Right cardiac atrium (tissue), 5 donors: Measurements from ENCODE around the gene SDK2. TPM values are rescaled to one million over a fixed set of nuclear protein-coding genes. Genes with fewer than 3 reads are reported as not detected.
"Not testable (repeated sequence)": the region's sequence is repeated elsewhere in the genome, so short reads cannot be mapped to it uniquely, and the experiment has no call there.

Source experiments
- ATAC-seq, 2 donors: fragments of 200-7000 bp; cut with Tn5 transposase; one replicate each; pipeline versions ENCODE4 v1.8.0 to v1.9.1; 2020; ENCODE audit warnings: moderate library complexity in 2 of 2, mild to moderate bottlenecking in 1 of 2
- DNase-seq, 3 donors: peaks; one replicate each; pipeline ENCODE4 v3.0.0-alpha.2; 2020
- H3K27ac ChIP-seq: one replicate; pipeline ENCODE4 v1.5.1; 2013; ENCODE audit warnings: mild to moderate bottlenecking, low read length, control low read depth, moderate library complexity
- H3K27me3 ChIP-seq: one replicate; pipeline ENCODE4 v1.6.1; 2013; ENCODE audit not compliant: control insufficient read depth, insufficient read depth
- H3K4me1 ChIP-seq: one replicate; pipeline ENCODE4 v1.6.1; 2013; ENCODE audit warnings: low read length; ENCODE audit not compliant: control insufficient read depth, insufficient read depth
- H3K4me3 ChIP-seq: one replicate; pipeline ENCODE4 v1.5.1; 2013; ENCODE audit warnings: low read length, control low read depth
- H3K9me3 ChIP-seq: one replicate; pipeline ENCODE4 v1.6.1; 2013; ENCODE audit warnings: low read length; ENCODE audit not compliant: control insufficient read depth
- WGBS: extraction: QIAGEN DNeasy Blood & Tissue Kit; methylation state at CpG from one replicate; pipeline ENCODE4 v1.1.7; 2013; 5-methylcytosine and 5-hydroxymethylcytosine counted together
- intact Hi-C, 4 donors: fragments of 100-400 bp; cut with DNase I; formaldehyde crosslinking; loops; one replicate each; pipeline versions ENCODE4 v1.11.0 to v1.14.0; 2022 to 2023
- polyA plus RNA-seq: library from polyadenylated mRNA; stranded (reverse); fragments of 200-250 nt; gene quantifications from one replicate; pipeline ENCODE4 v1.2.3, GENCODE V29; 2013
- total RNA-seq, 4 donors: library from RNA; stranded (reverse); fragmentation: NEBNext Ultra II Directional; extraction: Animal tissue kit (Norgen Biotek cat#: 25700); gene quantifications; one replicate each; pipeline ENCODE4 v1.2.1, GENCODE V29; 2021
- donor health status: healthy with polysubstance abuse.
- donor health status: DM: no; HTN: yes; CAD: no.
- donor health status: DM: no; HTN: no; CAD: no.
- donor health status: DM: no; HTN: yes; CAD: no; lungs with severe emphysema.
- donor health status: DM: yes; HTN: yes; CAD: no.

SDK2 gene
- total and polyA plus RNA-seq, 5 donors, result 0.77 to 4.4 (median 2.0) TPM

DNA sequence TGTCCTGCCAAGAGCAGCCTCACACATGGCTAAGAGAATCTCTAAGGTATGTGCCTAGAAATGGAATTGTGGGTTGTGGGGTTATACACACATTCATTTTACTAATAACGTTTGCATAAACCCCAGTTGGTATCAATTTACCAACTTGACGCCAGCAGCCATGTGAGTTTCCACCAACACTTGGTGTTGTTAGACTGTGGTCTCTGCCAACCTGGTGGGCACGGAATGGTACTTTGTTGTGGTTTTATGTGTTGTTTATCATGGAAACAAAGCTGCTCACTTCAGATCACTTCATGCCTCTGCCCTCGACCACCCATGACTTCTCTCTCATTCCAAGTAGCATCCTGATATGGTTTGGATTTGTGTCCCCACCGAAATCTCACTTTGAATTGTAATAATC, 180.4 kb downstream of the SDK2 start:
- Histone ChIP-seq H3K4me3 (no peak overlapping the region), H3K4me1 (peaks cover 2% of the 10 kb centered on the region), H3K9me3 (no peaks in the 10 kb centered on the region), H3K27me3 (no peaks in the 10 kb centered on the region), H3K27ac (no peak overlapping the region)
- DNase-seq, result no peak
- ATAC-seq, result no peak
- 88% methylated on average over 5 of the region's 5 CpGs for WGBS
- intact Hi-C loops, result no loop called here

DNA sequence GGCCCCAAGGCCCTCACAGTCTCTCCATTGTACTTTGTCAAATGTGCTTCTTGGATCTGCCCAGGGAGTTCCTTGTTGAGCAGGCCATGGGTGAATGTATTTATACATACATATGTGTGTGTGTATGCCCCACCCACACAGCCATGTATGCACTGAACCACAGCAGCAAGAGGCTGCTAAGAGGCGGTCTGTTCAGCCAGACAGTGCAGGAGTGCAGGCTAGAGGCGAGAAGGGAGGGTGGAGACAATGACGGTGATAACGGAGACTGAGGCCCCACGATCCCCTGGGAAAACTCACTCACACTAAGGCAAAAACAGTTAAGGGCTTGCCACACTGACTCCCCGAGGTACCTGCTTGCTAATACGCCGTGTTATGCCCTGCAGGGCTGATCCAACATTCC, 181.4 kb downstream of the SDK2 start:
- no peak for DNase-seq
- Histone ChIP-seq H3K9me3 (no peaks in the 10 kb centered on the region), H3K27me3 (no peaks in the 10 kb centered on the region), H3K4me1 (peaks cover 2% of the 10 kb centered on the region), H3K27ac (no peak overlapping the region), H3K4me3 (no peak overlapping the region)
- ATAC-seq, result peak in 1 of 2 donors; percentile 55
- 44% methylated on average over 8 of the region's 8 CpGs for WGBS
- intact Hi-C loops, result no loop called here

DNA sequence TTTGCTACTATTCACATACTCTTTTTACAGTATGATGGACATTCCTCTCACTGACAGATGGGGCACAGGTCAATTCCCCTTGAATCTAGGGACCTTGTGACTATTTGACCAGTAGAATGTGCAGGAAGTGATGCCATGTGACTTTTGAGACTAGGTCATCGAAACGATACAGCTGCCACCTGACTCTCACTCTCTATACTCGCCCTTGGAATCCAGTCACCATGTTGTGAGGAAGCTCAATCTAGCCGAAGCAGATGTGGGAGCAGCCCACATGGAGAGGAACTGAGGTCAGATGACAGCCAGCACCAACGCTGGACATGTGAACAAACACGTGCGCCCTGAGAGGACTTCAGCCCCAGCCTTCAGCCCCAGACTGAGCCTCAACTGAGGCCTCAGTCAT, 184.3 kb downstream of the SDK2 start:
- H3K9me3 ChIP-seq, result no peaks in the 10 kb centered on the region
- DNase-seq (no peak), ATAC-seq (no peak)
- intact Hi-C loops, result no loop called here
- H3K4me3 ChIP-seq, result no peak overlapping the region
- 77% methylated on average over 7 of the region's 7 CpGs for WGBS
- peaks cover 2% of the 10 kb centered on the region for H3K4me1 ChIP-seq
- no peaks in the 10 kb centered on the region for H3K27me3 ChIP-seq
- no peak overlapping the region for H3K27ac ChIP-seq

DNA sequence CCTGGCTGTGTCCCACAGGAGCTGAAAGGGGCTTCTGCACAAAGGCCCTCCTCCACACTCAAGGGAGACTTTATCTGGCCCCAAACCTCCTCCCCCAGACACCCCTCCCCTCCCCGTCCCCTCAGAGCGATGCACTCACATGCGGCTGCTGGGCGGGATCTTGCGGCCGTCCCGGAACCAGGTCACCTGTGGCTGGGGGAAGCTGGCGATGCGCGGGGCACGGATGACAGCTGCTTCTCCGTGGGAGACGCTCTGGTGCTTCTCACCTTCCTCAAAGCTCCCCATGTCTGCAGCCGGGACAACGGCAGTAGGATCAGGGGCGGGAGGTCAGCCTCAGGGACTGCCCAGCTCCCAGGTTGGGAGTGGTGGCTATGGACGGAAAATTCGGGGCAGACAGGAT, 188.5 kb downstream of the SDK2 start:
- Histone ChIP-seq H3K27me3 (no peaks in the 10 kb centered on the region), H3K9me3 (no peaks in the 10 kb centered on the region), H3K4me3 (no peak overlapping the region), H3K27ac (no peak overlapping the region), H3K4me1 (no peaks in the 10 kb centered on the region)
- intact Hi-C loops, result no loop called here
- ATAC-seq (no peak), DNase-seq (no peak)
- 75% methylated on average over 18 of the region's 18 CpGs for WGBS

DNA sequence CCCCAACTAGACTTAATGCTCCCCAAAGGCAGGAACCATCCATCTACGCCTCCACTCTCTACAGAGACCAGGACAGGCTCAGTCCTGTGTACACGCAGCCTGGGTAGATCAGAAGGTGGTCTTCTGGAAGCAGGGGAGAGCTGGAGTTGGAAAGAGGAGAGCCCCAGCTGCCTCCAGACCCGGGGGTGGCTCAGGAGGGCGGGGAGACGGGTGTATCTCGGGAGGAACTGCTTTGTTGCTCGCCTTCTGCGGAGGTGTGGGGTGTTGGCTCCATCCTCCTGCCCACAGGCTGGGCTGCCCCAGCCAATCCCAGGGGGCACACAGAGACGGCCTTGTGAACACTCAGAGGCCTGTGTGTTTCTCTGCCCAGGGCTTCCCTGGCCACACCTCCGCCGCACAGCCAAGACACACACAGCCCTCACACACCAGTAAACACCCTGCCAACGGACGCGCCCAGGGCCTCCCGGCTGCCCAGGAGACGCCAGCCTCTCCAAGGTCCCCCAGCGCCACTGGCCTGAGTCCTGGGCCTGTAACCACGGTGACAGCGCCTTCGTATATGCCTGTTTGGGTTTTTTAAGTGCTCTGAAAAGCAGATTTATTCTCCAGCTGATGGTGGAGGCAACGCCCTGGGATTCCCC, 189.1 kb downstream of the SDK2 start:
- no peak for DNase-seq
- no peak overlapping the region for H3K27ac ChIP-seq
- intact Hi-C loops, result no loop called here
- H3K27me3 ChIP-seq, result no peaks in the 10 kb centered on the region
- no peak overlapping the region for H3K4me3 ChIP-seq
- ATAC-seq, result peak in 1 of 2 donors; percentile 53
- no peaks in the 10 kb centered on the region for H3K9me3 ChIP-seq
- 73% methylated on average over 21 of the region's 21 CpGs for WGBS
- no peaks in the 10 kb centered on the region for H3K4me1 ChIP-seq

- H3K27me3 ChIP-seq, H3K4me1 ChIP-seq, H3K4me3 ChIP-seq, intact Hi-C loops, DNase-seq, ATAC-seq, H3K9me3 ChIP-seq, H3K27ac ChIP-seq: not testable (repeated sequence)
- WGBS, result 98% methylated on average over 2 of the region's 2 CpGs
Measured at GRCh38 chr17:73453494-73453893, 190.8 kb downstream of the SDK2 start.

- DNase-seq, result no peak
- WGBS, result 93% methylated on average over 1 of the region's 1 CpG
Measured at GRCh38 chr17:73453090-73453489, 191.2 kb downstream of the SDK2 start.

GRCh38 chr17:73452009-73452408, 192.2 kb downstream of the SDK2 start:
- 81% methylated on average over 3 of the region's 3 CpGs for WGBS
- Histone ChIP-seq H3K27me3 (no peaks in the 10 kb centered on the region), H3K4me1 (no peaks in the 10 kb centered on the region), H3K9me3 (no peaks in the 10 kb centered on the region), H3K27ac (no peak overlapping the region), H3K4me3 (no peak overlapping the region)
- intact Hi-C loops, result no loop called here
- no peak for DNase-seq
- no peak for ATAC-seq

More at GRCh38 chr17:73453090-73453489, 191.2 kb downstream of the SDK2 start:
- Histone ChIP-seq H3K9me3 (no peaks in the 10 kb centered on the region), H3K4me3 (no peak overlapping the region), H3K27ac (no peak overlapping the region), H3K27me3 (no peaks in the 10 kb centered on the region), H3K4me1 (no peaks in the 10 kb centered on the region)
- no peak for ATAC-seq
- intact Hi-C loops, result no loop called here

GRCh38 chr17:73447319-73447718, 196.9 kb downstream of the SDK2 start:
- 81% methylated on average over 18 of the region's 18 CpGs for WGBS
- Histone ChIP-seq H3K9me3 (no peaks in the 10 kb centered on the region), H3K4me1 (no peaks in the 10 kb centered on the region), H3K4me3 (no peak overlapping the region), H3K27me3 (no peaks in the 10 kb centered on the region), H3K27ac (no peak overlapping the region)
- ATAC-seq, result no peak
- intact Hi-C loops, result no loop called here
- DNase-seq, result no peak

- H3K4me3 ChIP-seq, result no peak overlapping the region
- no peaks in the 10 kb centered on the region for H3K9me3 ChIP-seq
- no peaks in the 10 kb centered on the region for H3K27me3 ChIP-seq
- H3K4me1 ChIP-seq, result no peaks in the 10 kb centered on the region
- intact Hi-C loops, result no loop called here
- H3K27ac ChIP-seq, result no peak overlapping the region
- peak in 1 of 2 donors; percentile 31 for ATAC-seq
- WGBS, result 58% methylated on average over 9 of the region's 9 CpGs
- no peak for DNase-seq
Measured at GRCh38 chr17:73446617-73447016, 197.6 kb downstream of the SDK2 start.

DNA sequence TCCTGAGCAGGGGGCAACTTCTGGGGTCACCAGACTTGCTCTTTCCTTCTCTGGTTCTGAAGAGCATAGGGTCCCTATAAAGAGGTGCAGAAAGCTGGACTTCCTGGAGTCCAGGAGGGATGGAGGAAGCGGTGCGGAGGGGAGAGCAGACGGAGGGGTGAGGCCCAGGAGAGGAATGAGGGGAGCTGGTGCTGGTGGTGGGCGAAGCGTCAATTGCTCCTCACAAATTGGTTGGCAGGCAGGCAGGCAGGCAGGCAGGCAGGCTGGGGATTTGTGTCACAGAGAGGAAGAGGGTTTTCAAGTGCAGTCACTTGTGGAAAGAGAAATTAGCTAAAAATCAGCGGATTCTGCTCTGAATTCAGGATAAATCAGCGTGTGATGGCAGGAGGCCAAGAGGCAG, 198.8 kb downstream of the SDK2 start:
- no peaks in the 10 kb centered on the region for H3K4me1 ChIP-seq
- no peaks in the 10 kb centered on the region for H3K9me3 ChIP-seq
- intact Hi-C loops, result no loop called here
- no peak for DNase-seq
- H3K27ac ChIP-seq, result no peak overlapping the region
- WGBS, result 81% methylated on average over 7 of the region's 7 CpGs
- ATAC-seq, result no peak
- H3K27me3 ChIP-seq, result no peaks in the 10 kb centered on the region
- H3K4me3 ChIP-seq, result no peak overlapping the region

DNA sequence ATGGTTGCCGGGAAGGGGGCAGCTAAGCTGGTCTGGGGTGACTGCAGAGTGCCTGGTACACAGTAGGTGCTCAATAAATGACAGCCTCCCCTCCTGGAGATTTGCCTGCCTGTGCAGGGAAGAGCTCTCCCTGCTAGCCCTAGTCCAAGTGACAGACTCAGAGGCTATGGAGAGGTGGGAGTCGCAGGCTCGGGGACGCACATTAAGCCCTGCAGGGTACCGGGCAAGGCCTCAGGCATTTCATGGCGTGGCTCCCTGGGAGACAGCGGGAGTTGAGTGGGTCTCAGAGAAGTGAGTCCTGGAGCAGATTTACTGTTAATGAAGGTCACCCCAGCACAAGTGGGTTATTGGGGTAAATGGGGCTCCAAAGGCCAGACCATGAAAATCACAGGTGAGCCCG, 200.2 kb downstream of the SDK2 start:
- no peak for DNase-seq
- no peaks in the 10 kb centered on the region for H3K9me3 ChIP-seq
- no peak for ATAC-seq
- no peak overlapping the region for H3K27ac ChIP-seq
- WGBS, result 92% methylated on average over 8 of the region's 8 CpGs
- H3K4me1 ChIP-seq, result no peaks in the 10 kb centered on the region
- no peaks in the 10 kb centered on the region for H3K27me3 ChIP-seq
- H3K4me3 ChIP-seq, result no peak overlapping the region
- intact Hi-C loops, result no loop called here
